Measurements from ENCODE around the gene GRK5.

DNA sequence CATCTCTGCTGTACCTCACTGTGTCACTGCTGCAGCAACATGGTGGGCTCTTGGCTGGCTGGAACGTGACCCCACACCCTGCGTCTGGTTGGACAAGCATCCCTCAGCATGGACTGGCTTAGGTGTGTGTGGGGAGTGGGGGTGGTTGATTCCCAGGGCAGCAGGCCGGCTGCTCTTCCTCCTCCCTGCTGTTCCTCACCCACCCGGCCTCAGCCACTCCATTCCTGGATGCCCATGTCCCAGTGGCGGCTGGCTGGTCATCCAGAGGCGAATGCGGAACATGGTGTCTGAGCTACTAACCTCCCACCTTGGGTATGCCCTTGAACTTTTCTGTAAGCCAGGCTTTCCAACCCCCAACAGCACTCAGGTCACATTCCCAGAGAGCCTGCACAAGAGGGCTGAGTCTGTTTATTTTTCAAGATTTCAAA lies 81.2 kb downstream of the GRK5 start:
- no peak for TF ChIP-seq TAF1 (IDR thresholded peaks at IDR 0.05; ENCODE audit: low read depth, low read length)
- TF ChIP-seq POLR2AphosphoS5 (IDR thresholded peaks at IDR 0.05; ENCODE audit: low read depth, low read length): no peak
- TF ChIP-seq POLR2A (IDR thresholded peaks at IDR 0.05; ENCODE audit: low read depth, low read length): no peak
- no peak for TF ChIP-seq SPI1 (IDR thresholded peaks at IDR 0.05; ENCODE audit: low read depth, low read length)
